AG10803 (cell line): ENCODE results near the gene IQCN.

Experiments used
- DNase-seq: peaks from one replicate; pipeline ENCODE4 v3.0.0; 2010; ENCODE audit warnings: low read depth
- H3K4me3 ChIP-seq: 2 replicates; pipeline ENCODE4 v1.5.1; 2011; ENCODE audit warnings: mild to moderate bottlenecking, low read length, control low read depth
- TF ChIP-seq, protein P1 (sequence below): conservative IDR thresholded peaks from 2 replicates; pipeline ENCODE4 v1.5.1; 2011; ENCODE audit warnings: mild to moderate bottlenecking, low read length, control low read depth, inconsistent platforms

The IQCN gene

GRCh38 chr19:18280247-18281081 lies 6.2 kb upstream of the IQCN start:
- peak overlapping the region; percentile 99 for H3K4me3 ChIP-seq
- TF ChIP-seq, protein P1, sequence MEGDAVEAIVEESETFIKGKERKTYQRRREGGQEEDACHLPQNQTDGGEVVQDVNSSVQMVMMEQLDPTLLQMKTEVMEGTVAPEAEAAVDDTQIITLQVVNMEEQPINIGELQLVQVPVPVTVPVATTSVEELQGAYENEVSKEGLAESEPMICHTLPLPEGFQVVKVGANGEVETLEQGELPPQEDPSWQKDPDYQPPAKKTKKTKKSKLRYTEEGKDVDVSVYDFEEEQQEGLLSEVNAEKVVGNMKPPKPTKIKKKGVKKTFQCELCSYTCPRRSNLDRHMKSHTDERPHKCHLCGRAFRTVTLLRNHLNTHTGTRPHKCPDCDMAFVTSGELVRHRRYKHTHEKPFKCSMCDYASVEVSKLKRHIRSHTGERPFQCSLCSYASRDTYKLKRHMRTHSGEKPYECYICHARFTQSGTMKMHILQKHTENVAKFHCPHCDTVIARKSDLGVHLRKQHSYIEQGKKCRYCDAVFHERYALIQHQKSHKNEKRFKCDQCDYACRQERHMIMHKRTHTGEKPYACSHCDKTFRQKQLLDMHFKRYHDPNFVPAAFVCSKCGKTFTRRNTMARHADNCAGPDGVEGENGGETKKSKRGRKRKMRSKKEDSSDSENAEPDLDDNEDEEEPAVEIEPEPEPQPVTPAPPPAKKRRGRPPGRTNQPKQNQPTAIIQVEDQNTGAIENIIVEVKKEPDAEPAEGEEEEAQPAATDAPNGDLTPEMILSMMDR, result no peak
- peak; percentile 73 for DNase-seq

DNA sequence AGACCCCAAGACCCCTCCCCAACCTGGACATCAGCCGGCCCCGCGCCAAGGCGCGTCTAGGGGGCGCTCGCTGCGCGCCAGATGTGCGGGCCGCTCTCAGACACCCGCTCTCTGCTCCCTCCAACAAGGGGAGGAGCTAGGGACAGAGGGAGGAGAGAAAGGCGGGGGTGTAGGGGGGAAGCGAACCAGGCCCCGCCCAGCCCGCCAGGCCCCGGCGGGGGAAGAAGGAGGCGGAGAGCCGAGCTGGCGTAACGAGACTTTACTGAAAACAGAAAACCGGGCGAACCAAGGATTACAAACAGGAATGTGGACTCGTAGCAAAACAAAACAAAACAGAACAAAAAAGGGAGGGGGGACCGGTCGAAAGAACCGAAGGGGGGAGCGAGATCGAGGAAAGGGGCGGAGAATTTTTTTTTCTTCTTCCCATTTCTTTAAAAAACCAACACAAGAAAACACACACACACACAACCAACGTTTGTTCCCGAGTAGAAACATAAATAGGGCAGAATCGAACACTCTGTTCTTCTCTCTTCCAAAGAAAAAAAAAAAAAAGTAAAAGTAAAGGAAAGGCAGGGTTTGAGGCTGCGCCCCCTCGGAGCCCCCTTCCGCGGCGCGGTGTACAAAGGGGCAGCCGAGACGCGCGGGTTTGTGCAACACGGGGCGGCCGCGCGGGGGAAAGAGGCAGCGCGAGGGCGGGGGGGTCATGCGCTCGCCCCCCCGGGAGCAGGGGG lies 5.4 kb upstream of the IQCN start:
- DNase-seq, result peak; percentile 94
- TF ChIP-seq, protein P1, result peak; percentile 69
- peak overlapping the region; percentile 99 for H3K4me3 ChIP-seq

- peak overlapping the region; percentile 99 for H3K4me3 ChIP-seq
- TF ChIP-seq, protein P1, result no peak
- DNase-seq, result no peak
Measured at GRCh38 chr19:18279266-18279515, 4.9 kb upstream of the IQCN start.

- no peak for DNase-seq
- TF ChIP-seq, protein P1, result peak; percentile 29; the same call in 1 of the 2 replicates
- peak overlapping the region; percentile 99 for H3K4me3 ChIP-seq
Measured at GRCh38 chr19:18278521-18279265, 4.4 kb upstream of the IQCN start.

DNA sequence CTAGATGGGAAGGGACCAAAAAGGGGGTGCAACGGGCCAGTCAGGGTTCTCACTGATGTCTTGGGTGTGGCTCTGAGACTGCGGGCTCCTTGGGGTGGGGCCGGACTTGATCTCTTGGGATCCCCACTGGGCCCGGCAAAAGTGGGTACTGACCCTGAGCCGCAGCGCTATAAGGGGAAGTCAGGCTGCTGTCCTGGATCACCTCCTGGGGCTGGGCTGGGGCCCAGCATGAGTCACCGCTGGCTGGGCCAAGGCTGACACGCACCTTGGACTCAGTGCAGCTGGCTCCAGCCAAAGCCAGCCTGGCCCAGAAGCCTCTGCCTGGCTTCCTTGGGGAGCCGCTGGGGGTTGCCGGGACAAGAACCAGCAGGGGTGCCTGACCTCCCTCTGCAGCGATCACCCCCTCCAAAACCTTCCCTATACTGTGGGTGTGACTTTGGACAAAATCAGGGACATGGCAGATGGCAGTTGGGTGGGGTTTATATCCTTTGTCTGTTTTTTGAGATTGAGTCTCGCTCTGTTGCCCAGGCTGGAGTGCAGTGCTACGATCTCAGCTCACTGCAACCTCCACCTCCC lies 617 bp upstream of the IQCN start:
- TF ChIP-seq, protein P1, result peak; percentile 17; the same call in 1 of the 2 replicates
- DNase-seq, result peak; percentile 88
- peak overlapping the region; percentile 24; the same call in 1 of the 2 replicates for H3K4me3 ChIP-seq

DNA sequence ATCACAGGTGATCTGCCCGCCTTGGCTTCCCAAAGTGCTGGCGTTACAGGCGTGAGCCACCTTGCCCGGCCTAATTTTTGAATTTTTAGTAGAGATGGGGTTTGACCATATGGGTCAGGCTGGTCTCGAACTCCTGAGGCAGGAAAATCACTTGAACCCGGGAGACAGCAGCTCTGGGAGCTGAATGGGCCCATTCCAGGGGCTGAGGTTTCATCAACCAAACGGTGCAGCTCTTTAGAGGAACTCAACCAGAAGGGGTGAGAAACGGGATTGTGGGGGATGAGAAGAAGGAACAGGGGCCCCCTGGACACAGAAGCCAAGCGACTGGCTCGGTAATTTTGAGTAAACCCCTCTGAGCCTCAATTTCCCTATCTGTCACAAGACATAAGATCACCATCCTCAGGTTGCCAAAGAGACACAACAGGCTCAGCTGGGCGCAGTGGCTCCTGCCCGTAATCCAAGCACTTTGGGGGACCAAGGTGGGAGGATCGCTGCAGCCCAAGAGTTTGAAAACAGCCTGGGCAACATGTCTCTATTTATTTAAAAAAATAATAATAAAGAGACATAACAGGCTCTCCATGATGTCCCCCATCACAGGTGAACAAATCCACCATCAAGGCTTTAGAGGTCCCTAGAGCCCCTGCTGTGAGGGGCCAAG lies 562 bp downstream of the IQCN start:
- H3K4me3 ChIP-seq, result no peak overlapping the region
- TF ChIP-seq, protein P1, result no peak
- no peak for DNase-seq
